A549 (cell line): ENCODE measurements around the gene TARP.

ENCODE experiments used
- ATAC-seq, 2 experiments: fragments of 200-7000 bp in 1 of 2; fragments of >200 bp in 1 of 2; cut with Nextera tagmentation in 1 of 2; cut with Tn5 transposase in 1 of 2; 3 replicates each; pipeline versions ENCODE4 v1.8.0 to v1.9.1; 2018 to 2020; ENCODE audit warnings: mild to moderate bottlenecking in 1 of 2, moderate library complexity in 1 of 2
- CTCF ChIA-PET: fragments of 300-600 bp; sonication (Branson Sonifier 250); formaldehyde crosslinking; extraction: SDS; loops from one replicate; lab custom pipeline; 2021; ENCODE audit warnings: antibody characterized with exemption, inconsistent platforms; lab: Yijun Ruan, JAX
- POLR2A ChIA-PET: fragments of 350-600 bp; formaldehyde crosslinking; extraction: SDS; loops from one replicate; lab custom pipeline; 2021; ENCODE audit warnings: antibody characterized with exemption, inconsistent platforms; lab: Yijun Ruan, JAX
- DNase-seq, 2 experiments: peaks; one replicate each; pipeline versions ENCODE4 v3.0.0 to v3.0.0-alpha.2; 2011 to 2016; ENCODE audit warnings: low read depth in 1 of 2, low spot score in 1 of 2
- FAIRE-seq: peaks from 2 replicates; lab custom pipeline; 2011; peaks lifted over from hg19 to GRCh38; lab: Jason Lieb, UNC
- H3K27ac ChIP-seq, 2 experiments: fragments of >200 bp; sonication (Bioruptor Twin); formaldehyde crosslinking; 3 replicates each; pipeline ENCODE4 v1.5.1; 2016 to 2017
- H3K4me1 ChIP-seq: fragments of >200 bp; sonication (Bioruptor Twin); formaldehyde crosslinking; 3 replicates; pipeline ENCODE4 v1.6.1; 2016
- H3K4me2 ChIP-seq: fragments of >200 bp; sonication (Bioruptor Twin); formaldehyde crosslinking; 3 replicates; pipeline ENCODE4 v1.6.1; 2016
- H3K4me3 ChIP-seq: fragments of >200 bp; sonication (Bioruptor Twin); formaldehyde crosslinking; 3 replicates; pipeline ENCODE4 v1.5.1; 2016
- H3K9me3 ChIP-seq: fragments of >200 bp; sonication (Bioruptor Twin); formaldehyde crosslinking; 3 replicates; pipeline ENCODE4 v1.6.1; 2016
- BCL3 ChIP-seq: fragments of >200 bp; sonication (Bioruptor Twin); formaldehyde crosslinking; IDR thresholded peaks from 3 replicates; pipeline ENCODE4 v1.6.1; 2016
- CBX8 ChIP-seq: fragments of 200-600 bp; sonication (generic); IDR thresholded peaks from 2 replicates; pipeline ENCODE4 v1.6.1; 2016
- CEBPB ChIP-seq, 2 experiments: fragments of >200 bp in 1 of 2; sonication (Bioruptor Twin) in 1 of 2; formaldehyde crosslinking in 1 of 2; IDR thresholded peaks; 2 replicates each; pipeline ENCODE4 v1.6.1; 2012 to 2016
- CHD2 ChIP-seq: fragments of 150-350 bp; IDR thresholded peaks from 2 replicates; pipeline ENCODE4 v1.6.1; 2014; ENCODE audit warnings: low read length; ENCODE audit not compliant: partially characterized antibody
- CTCF ChIP-seq: fragments of >200 bp; sonication (Bioruptor Twin); formaldehyde crosslinking; IDR thresholded peaks from 3 replicates; pipeline ENCODE4 v1.5.1; 2016
- E2F6 ChIP-seq: IDR thresholded peaks from 2 replicates; pipeline ENCODE4 v1.6.1; 2012; ENCODE audit warnings: low read depth, borderline replicate concordance
- EHF ChIP-seq: fragments of 250-450 bp; sonication (Bioruptor Pico); IDR thresholded peaks from 2 replicates; pipeline ENCODE4 v1.5.0; 2020; ENCODE audit warnings: mild to moderate bottlenecking
- EHMT2 ChIP-seq: fragments of 200-600 bp; sonication (generic); IDR thresholded peaks from 2 replicates; pipeline ENCODE4 v1.6.1; 2016; ENCODE audit warnings: antibody characterized with exemption, low read depth, mild to moderate bottlenecking, moderate library complexity
- EP300 ChIP-seq, 2 experiments: fragments of >200 bp; sonication (Bioruptor Twin); formaldehyde crosslinking; IDR thresholded peaks; 2 replicates in 1 of 2; 3 replicates in 1 of 2; pipeline ENCODE4 v1.6.1; 2016 to 2017
- ESRRA ChIP-seq: fragments of 150-350 bp; IDR thresholded peaks from 2 replicates; pipeline ENCODE4 v1.6.1; 2014; ENCODE audit warnings: mild to moderate bottlenecking, low read length, borderline replicate concordance
- HEYL ChIP-seq: fragments of 250-450 bp; sonication (Bioruptor Pico); IDR thresholded peaks from 2 replicates; pipeline ENCODE4 v1.8.0; 2021; ENCODE audit warnings: mild to moderate bottlenecking, moderate library complexity
- HOXA7 ChIP-seq: fragments of 250-450 bp; sonication (Bioruptor Pico); IDR thresholded peaks from 2 replicates; pipeline ENCODE4 v1.5.0; 2020; ENCODE audit warnings: mild to moderate bottlenecking, moderate library complexity
- JUN ChIP-seq, 2 experiments: fragments of >200 bp; sonication (Bioruptor Twin); formaldehyde crosslinking; IDR thresholded peaks; 2 replicates in 1 of 2; 3 replicates in 1 of 2; pipeline ENCODE4 v1.6.1; 2016 to 2017
- KDM5A ChIP-seq: fragments of 200-600 bp; sonication (generic); IDR thresholded peaks from 2 replicates; pipeline ENCODE4 v1.6.1; 2016; ENCODE audit warnings: antibody characterized with exemption, mild to moderate bottlenecking
- MAX ChIP-seq: IDR thresholded peaks from 2 replicates; pipeline ENCODE4 v1.6.1; 2012
- MYC ChIP-seq: IDR thresholded peaks from 2 replicates; pipeline ENCODE4 v1.6.1; 2012; ENCODE audit warnings: mild to moderate bottlenecking, inconsistent platforms, low read length, improper control_type of control experiment, borderline replicate concordance
- NFE2L2 ChIP-seq: fragments of 150-350 bp; conservative IDR thresholded peaks from 2 replicates; pipeline ENCODE4 v1.6.1; 2014; ENCODE audit warnings: low read length
- PBX3 ChIP-seq: IDR thresholded peaks from 2 replicates; pipeline ENCODE4 v1.6.1; 2012
- PHF8 ChIP-seq: fragments of 200-600 bp; sonication (generic); IDR thresholded peaks from 2 replicates; pipeline ENCODE4 v1.6.1; 2016; ENCODE audit warnings: low read depth, mild to moderate bottlenecking, antibody characterized with exemption, moderate library complexity, borderline replicate concordance
- POLR2A ChIP-seq: IDR thresholded peaks from 2 replicates; pipeline ENCODE4 v1.6.1; 2012; ENCODE audit warnings: mild to moderate bottlenecking, low read length
- POLR2AphosphoS2 ChIP-seq: conservative IDR thresholded peaks from 2 replicates; pipeline ENCODE4 v1.6.1; 2012; ENCODE audit warnings: low read length, improper control_type of control experiment, inconsistent platforms
- REST ChIP-seq: fragments of 200-600 bp; sonication (generic); IDR thresholded peaks from 2 replicates; pipeline ENCODE4 v1.6.1; 2016; ENCODE audit warnings: antibody characterized with exemption, mild to moderate bottlenecking, moderate library complexity
- SMC3 ChIP-seq: fragments of >200 bp; sonication (Bioruptor Twin); formaldehyde crosslinking; IDR thresholded peaks from 3 replicates; pipeline ENCODE4 v1.6.1; 2018; ENCODE audit warnings: inconsistent platforms
- SREBF2 ChIP-seq: fragments of 450-650 bp; IDR thresholded peaks from 2 replicates; pipeline ENCODE4 v1.6.1; 2014; ENCODE audit warnings: mild to moderate bottlenecking, moderate library complexity
- ZC3H11A ChIP-seq: fragments of 450-650 bp; IDR thresholded peaks from 2 replicates; pipeline ENCODE4 v1.6.1; 2014; ENCODE audit warnings: antibody characterized with exemption, mild to moderate bottlenecking
- ZNF302 ChIP-seq: fragments of 250-450 bp; sonication (Bioruptor Pico); IDR thresholded peaks from 2 replicates; pipeline ENCODE4 v1.9.0; 2021; ENCODE audit warnings: inconsistent platforms, mild to moderate bottlenecking, moderate library complexity
- WGBS: methylation state at CpG from one replicate; pipeline ENCODE4 v1.1.6; 2017; ENCODE audit errors: missing lambda C conversion rate; 5-methylcytosine and 5-hydroxymethylcytosine counted together

TARP gene

GRCh38 chr7:38312821-38313220, 39.4 kb upstream of the TARP start:
- CTCF ChIA-PET: interaction anchor here (1.1 to 1.8 kb wide), 3 partner anchors 18 to 97 kb away, joined by 3 to 7 read pairs (median 4); no protein-coding TSS in a partner anchor
- TF ChIP-seq EHMT2 (no peak), ZNF302 (CRISPR knock-in tag) (no peak), NFE2L2 (no peak), BCL3 (no peak), PHF8 (no peak), CBX8 (no peak), EP300 (IDR thresholded peaks at IDR 0.05) (no peak), SREBF2 (no peak), ZC3H11A (no peak), MYC (no peak), EHF (CRISPR knock-in tag) (no peak), CEBPB (IDR thresholded peaks at IDR 0.05) (no peak), ESRRA (no peak), POLR2AphosphoS2 (no peak)
- TF ChIP-seq, all 56 proteins: peak for 0
- Histone ChIP-seq H3K27ac (no peak overlapping the region), H3K4me1 (peaks cover 7% of the 10 kb centered on the region; the same call in 2 of the 3 replicates), H3K4me2 (no peak overlapping the region), H3K4me3 (no peak overlapping the region), H3K9me3 (no peaks in the 10 kb centered on the region)
- FAIRE-seq: no peak
- DNase-seq: no peak
- no peak for ATAC-seq
- POLR2A ChIA-PET: no interaction called here
- 100% methylated on average over 2 of the region's 2 CpGs for WGBS

GRCh38 chr7:38311329-38311937, 38.0 kb upstream of the TARP start:
- no peak for TF ChIP-seq HOXA7 (CRISPR knock-in tag)
- no peak for TF ChIP-seq POLR2AphosphoS2
- no peak for TF ChIP-seq PBX3
- no peak for TF ChIP-seq CTCF
- peak; percentile 30 to 66; a peak in 2 of 5 replicates for TF ChIP-seq JUN (IDR thresholded peaks at IDR 0.05)
- TF ChIP-seq SMC3: no peak
- TF ChIP-seq CEBPB (IDR thresholded peaks at IDR 0.05): no peak
- no peak for TF ChIP-seq HEYL (CRISPR knock-in tag)
- TF ChIP-seq MAX: peak; percentile 84
- TF ChIP-seq POLR2A: peak; percentile 68
- no peak for TF ChIP-seq REST
- no peak for TF ChIP-seq ESRRA
- no peak for TF ChIP-seq KDM5A
- no peak for TF ChIP-seq EHMT2
- TF ChIP-seq PHF8: peak; percentile 76; the same call in 1 of the 2 replicates
- 0 out of 2 replicates have a peak, but pooled peaks have one; percentile 23 for TF ChIP-seq E2F6
- no peak for TF ChIP-seq ZC3H11A
- 0 out of 2 replicates have a peak, but pooled peaks have one; percentile 36 for TF ChIP-seq MYC
- TF ChIP-seq CHD2: no peak
- H3K4me1 ChIP-seq: peaks cover 7% of the 10 kb centered on the region; the same call in 2 of the 3 replicates
- POLR2A ChIA-PET: interaction anchor here (1.1 kb wide), 1 partner anchor 133 kb away, joined by 3 read pairs; the partner anchor contains the start of gene STARD3NL
- FAIRE-seq (no peak), ATAC-seq (peak; percentile 98 to 99), DNase-seq (peak; percentile 51 to 54)
- H3K27ac ChIP-seq: peak overlapping the region; percentile 78 to 89
- 7% methylated on average over 13 of the region's 38 CpGs for WGBS
- CTCF ChIA-PET: interaction anchor here (0.5 to 1.6 kb wide), 4 partner anchors 13 to 1110 kb away, joined by 3 to 5 read pairs (median 4); no protein-coding TSS in a partner anchor
- H3K4me2 ChIP-seq: peak overlapping the region; percentile 83
- H3K9me3 ChIP-seq: no peaks in the 10 kb centered on the region
- peak overlapping the region; percentile 67 for H3K4me3 ChIP-seq
